HEK293 (cell line): ENCODE results near the gene PYCR2.

Experiments used
- KLF16 ChIP-seq: fragments of 450-650 bp; formaldehyde crosslinking; IDR thresholded peaks from 2 replicates; pipeline ENCODE4 v1.5.1; 2017; ENCODE audit warnings: missing biosample characterization, missing genetic modification characterization
- REPIN1 ChIP-seq: fragments of 450-650 bp; formaldehyde crosslinking; IDR thresholded peaks from 2 replicates; pipeline ENCODE4 v1.5.1; 2017; ENCODE audit warnings: missing biosample characterization, missing genetic modification characterization, low read depth
- ZBTB8A ChIP-seq: fragments of 450-650 bp; formaldehyde crosslinking; IDR thresholded peaks from 2 replicates; pipeline ENCODE4 v1.5.1; 2016; ENCODE audit warnings: missing biosample characterization, missing genetic modification characterization
- ZNF354C ChIP-seq: fragments of 450-650 bp; formaldehyde crosslinking; IDR thresholded peaks from 2 replicates; pipeline ENCODE4 v1.5.1; 2016; ENCODE audit warnings: missing biosample characterization, missing genetic modification characterization, low read depth, borderline replicate concordance
- ZNF558 ChIP-seq: fragments of 450-650 bp; formaldehyde crosslinking; IDR thresholded peaks from 2 replicates; pipeline ENCODE4 v1.5.1; 2016; ENCODE audit warnings: missing biosample characterization, missing genetic modification characterization
- ZNF626 ChIP-seq: fragments of 450-650 bp; sonication (Bioruptor Pico); formaldehyde crosslinking; IDR thresholded peaks from 2 replicates; pipeline ENCODE4 v1.5.1; 2018; ENCODE audit warnings: missing biosample characterization, missing genetic modification characterization, inconsistent platforms
- TF ChIP-seq, protein P1 (sequence below): fragments of 450-650 bp; formaldehyde crosslinking; IDR thresholded peaks from 2 replicates; pipeline ENCODE4 v1.5.1; 2016; ENCODE audit warnings: missing biosample characterization, missing genetic modification characterization

DNA sequence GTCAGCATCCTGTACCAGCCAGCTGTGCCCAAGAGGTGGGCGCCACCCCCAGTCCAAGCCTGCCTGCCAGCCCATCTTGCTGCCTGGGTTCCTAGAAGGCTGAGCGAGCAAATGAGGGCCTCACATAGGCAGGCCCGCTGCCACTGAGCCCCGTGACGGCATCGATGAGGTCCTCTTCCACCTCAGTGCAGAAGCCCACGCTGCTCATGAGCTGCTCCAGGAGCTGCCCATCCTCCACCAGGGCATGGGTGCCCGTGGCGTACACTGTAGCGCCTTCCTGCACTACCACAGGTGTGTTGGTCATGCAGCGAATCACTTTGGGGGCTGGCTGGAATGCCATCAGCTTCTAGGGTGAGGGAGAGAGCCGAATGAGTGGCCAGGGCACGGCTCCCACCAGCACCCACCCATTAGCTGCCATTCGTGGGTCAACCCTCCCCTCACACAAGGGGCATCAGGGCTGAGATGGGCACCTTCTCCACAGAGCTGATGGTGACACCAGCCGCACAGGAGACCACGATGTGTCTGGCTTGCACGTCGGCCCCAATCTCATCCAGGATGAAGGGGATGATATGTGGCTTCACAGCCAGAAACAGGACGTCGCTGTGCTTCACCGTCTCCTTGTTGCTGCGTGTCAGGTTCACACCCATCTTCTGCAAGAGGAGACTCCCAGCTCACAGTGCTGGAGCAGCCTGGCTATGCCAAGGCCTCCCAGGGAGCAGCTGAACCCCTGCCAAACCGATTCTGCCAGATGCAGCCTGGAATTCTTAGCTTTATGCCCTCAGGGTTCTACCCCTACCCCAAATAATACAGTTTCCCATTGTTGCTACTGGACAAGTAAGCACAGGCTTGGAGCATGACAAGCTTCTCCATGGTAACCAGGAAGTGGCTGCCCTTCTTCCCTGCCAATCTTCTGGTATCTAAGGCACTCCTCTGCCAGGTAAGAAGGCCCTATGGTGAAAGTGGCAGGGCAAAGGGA is 2.0 kb downstream of the PYCR2 start:
- TF ChIP-seq, protein P1, sequence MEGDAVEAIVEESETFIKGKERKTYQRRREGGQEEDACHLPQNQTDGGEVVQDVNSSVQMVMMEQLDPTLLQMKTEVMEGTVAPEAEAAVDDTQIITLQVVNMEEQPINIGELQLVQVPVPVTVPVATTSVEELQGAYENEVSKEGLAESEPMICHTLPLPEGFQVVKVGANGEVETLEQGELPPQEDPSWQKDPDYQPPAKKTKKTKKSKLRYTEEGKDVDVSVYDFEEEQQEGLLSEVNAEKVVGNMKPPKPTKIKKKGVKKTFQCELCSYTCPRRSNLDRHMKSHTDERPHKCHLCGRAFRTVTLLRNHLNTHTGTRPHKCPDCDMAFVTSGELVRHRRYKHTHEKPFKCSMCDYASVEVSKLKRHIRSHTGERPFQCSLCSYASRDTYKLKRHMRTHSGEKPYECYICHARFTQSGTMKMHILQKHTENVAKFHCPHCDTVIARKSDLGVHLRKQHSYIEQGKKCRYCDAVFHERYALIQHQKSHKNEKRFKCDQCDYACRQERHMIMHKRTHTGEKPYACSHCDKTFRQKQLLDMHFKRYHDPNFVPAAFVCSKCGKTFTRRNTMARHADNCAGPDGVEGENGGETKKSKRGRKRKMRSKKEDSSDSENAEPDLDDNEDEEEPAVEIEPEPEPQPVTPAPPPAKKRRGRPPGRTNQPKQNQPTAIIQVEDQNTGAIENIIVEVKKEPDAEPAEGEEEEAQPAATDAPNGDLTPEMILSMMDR (tag by site-specific recombination), result no peak
- TF ChIP-seq KLF16 (no peak), ZNF354C (tag by site-specific recombination) (no peak), ZBTB8A (tag by site-specific recombination) (no peak), REPIN1 (tag by site-specific recombination) (no peak), ZNF558 (no peak), ZNF626 (no peak)
